ENCODE data around the gene EYS.
"Not testable (repeated sequence)": the region's sequence is repeated elsewhere in the genome, so short reads cannot be mapped to it uniquely, and the experiment has no call there.

EYS gene

GRCh38 chr6:63745784-63746183 lies 1961.2 kb downstream of the EYS start:
- FAIRE-seq: no peak

GRCh38 chr6:63744810-63745209 lies 1962.2 kb downstream of the EYS start:
- FAIRE-seq: no peak

- no peak for FAIRE-seq
Measured at GRCh38 chr6:63743691-63744090, 1963.3 kb downstream of the EYS start.

- no peak for FAIRE-seq
Measured at GRCh38 chr6:63742060-63742459, 1965.0 kb downstream of the EYS start.

- FAIRE-seq: no peak
Measured at GRCh38 chr6:63740709-63741108, 1966.3 kb downstream of the EYS start.

- FAIRE-seq: no peak
Measured at GRCh38 chr6:63739094-63739687, 1967.8 kb downstream of the EYS start.

GRCh38 chr6:63738190-63738589 lies 1968.8 kb downstream of the EYS start:
- not testable (repeated sequence) for FAIRE-seq

- no peak for FAIRE-seq
Measured at GRCh38 chr6:63734923-63735322, 1972.1 kb downstream of the EYS start.

GRCh38 chr6:63732336-63732735 lies 1974.7 kb downstream of the EYS start:
- no peak for FAIRE-seq

- no peak for FAIRE-seq
Measured at GRCh38 chr6:63731930-63732329, 1975.1 kb downstream of the EYS start.

- FAIRE-seq: no peak
Measured at GRCh38 chr6:63730311-63730710, 1976.7 kb downstream of the EYS start.

- no peak for FAIRE-seq
Measured at GRCh38 chr6:63724721-63725120, 1982.3 kb downstream of the EYS start.

- no peak for FAIRE-seq
Measured at GRCh38 chr6:63721181-63721580, 1985.8 kb downstream of the EYS start.

GRCh38 chr6:63716169-63716568 lies 1990.9 kb downstream of the EYS start:
- FAIRE-seq: no peak

GRCh38 chr6:63714091-63714490 lies 1992.9 kb downstream of the EYS start:
- FAIRE-seq: no peak

GRCh38 chr6:63713332-63713731 lies 1993.7 kb downstream of the EYS start:
- no peak for FAIRE-seq

- FAIRE-seq: no peak
Measured at GRCh38 chr6:63709148-63709547, 1997.9 kb downstream of the EYS start.

- no peak for FAIRE-seq
Measured at GRCh38 chr6:63708631-63709030, 1998.4 kb downstream of the EYS start.

GRCh38 chr6:63706630-63707029 lies 2000.4 kb downstream of the EYS start:
- FAIRE-seq: no peak

GRCh38 chr6:63705707-63706106 lies 2001.3 kb downstream of the EYS start:
- FAIRE-seq: no peak

- FAIRE-seq: no peak
Measured at GRCh38 chr6:63690221-63690620, 2016.8 kb downstream of the EYS start.

- peak; percentile 80 for FAIRE-seq
Measured at GRCh38 chr6:63689421-63689820, 2017.6 kb downstream of the EYS start.

GRCh38 chr6:63685446-63686379 lies 2021.3 kb downstream of the EYS start:
- no peak for FAIRE-seq

GRCh38 chr6:63683071-63683603 lies 2023.9 kb downstream of the EYS start:
- no peak for FAIRE-seq

Data from A204.1 (cell line).